Memory B cell (primary cell): ENCODE data around the gene AKR1C8.
"Not testable (repeated sequence)": the region's sequence is repeated elsewhere in the genome, so short reads cannot be mapped to it uniquely, and the experiment has no call there.

Source experiments
- ATAC-seq: fragments of 150-1000 bp; cut with Tn5 transposase; 2 replicates; pipeline ENCODE4 v1.10.0; 2021; ENCODE audit warnings: low read depth, mild to moderate bottlenecking, moderate library complexity
- DNase-seq, 2 donors: peaks; one replicate each; pipeline ENCODE4 v3.0.0; 2022; ENCODE audit warnings: low spot score in 2 of 2
- H3K27ac Mint-ChIP-seq: one replicate; pipeline ENCODE4 v1.8.0; 2022; ENCODE audit warnings: mild to moderate bottlenecking, moderate library complexity, mixed read lengths
- H3K27me3 Mint-ChIP-seq: one replicate; pipeline ENCODE4 v1.8.0; 2022; ENCODE audit warnings: mixed read lengths
- H3K36me3 Mint-ChIP-seq: one replicate; pipeline ENCODE4 v1.8.0; 2022; ENCODE audit warnings: mild to moderate bottlenecking, mixed read lengths
- H3K4me1 Mint-ChIP-seq: one replicate; pipeline ENCODE4 v1.8.0; 2022; ENCODE audit warnings: mixed read lengths
- H3K4me3 Mint-ChIP-seq: one replicate; pipeline ENCODE4 v1.8.0; 2022; ENCODE audit warnings: mild to moderate bottlenecking, moderate library complexity, mixed read lengths
- H3K9me3 Mint-ChIP-seq: one replicate; pipeline ENCODE4 v1.8.0; 2022; ENCODE audit warnings: mixed read lengths

The AKR1C8 gene

DNA sequence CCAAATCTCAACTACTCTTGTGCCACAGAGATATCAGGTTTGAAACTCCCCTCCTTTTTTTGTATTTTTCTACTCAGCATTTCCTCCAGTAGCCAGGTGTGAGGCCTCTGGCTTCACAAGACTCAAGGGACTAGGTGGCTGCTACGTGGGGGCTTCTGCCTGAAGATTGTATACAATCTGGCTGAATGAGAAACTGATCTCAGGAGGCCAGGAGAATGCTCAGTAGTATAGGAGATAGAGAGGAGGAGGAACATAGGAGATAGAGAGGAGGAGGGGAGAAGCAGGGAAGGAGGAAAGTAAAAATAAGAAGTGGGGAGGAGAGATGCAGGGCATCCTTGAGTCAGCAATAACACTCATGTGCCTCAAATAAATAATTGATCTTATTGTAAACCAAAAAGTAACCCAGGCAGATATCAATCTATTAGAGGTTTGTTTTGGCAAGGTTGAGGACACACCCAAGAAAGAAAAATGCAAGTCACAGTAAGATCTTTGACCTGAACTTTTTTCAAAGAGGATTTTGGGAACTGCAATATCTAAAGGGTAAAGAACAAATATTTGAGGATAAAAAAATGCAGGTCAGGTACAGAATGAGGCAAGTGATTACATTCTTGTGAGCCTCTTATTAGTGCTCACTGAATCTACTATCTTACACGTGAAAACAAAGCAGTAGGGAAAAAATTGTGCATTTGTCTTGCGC is 36.8 kb downstream of the AKR1C8 start:
- Mint-ChIP-seq H3K27me3 (no peaks in the 10 kb centered on the region), H3K36me3 (no peaks in the 10 kb centered on the region), H3K4me1 (no peaks in the 10 kb centered on the region), H3K9me3 (peaks cover 5% of the 10 kb centered on the region), H3K4me3 (no peak overlapping the region), H3K27ac (no peak overlapping the region)
- ATAC-seq = no peak
- DNase-seq = no peak

DNA sequence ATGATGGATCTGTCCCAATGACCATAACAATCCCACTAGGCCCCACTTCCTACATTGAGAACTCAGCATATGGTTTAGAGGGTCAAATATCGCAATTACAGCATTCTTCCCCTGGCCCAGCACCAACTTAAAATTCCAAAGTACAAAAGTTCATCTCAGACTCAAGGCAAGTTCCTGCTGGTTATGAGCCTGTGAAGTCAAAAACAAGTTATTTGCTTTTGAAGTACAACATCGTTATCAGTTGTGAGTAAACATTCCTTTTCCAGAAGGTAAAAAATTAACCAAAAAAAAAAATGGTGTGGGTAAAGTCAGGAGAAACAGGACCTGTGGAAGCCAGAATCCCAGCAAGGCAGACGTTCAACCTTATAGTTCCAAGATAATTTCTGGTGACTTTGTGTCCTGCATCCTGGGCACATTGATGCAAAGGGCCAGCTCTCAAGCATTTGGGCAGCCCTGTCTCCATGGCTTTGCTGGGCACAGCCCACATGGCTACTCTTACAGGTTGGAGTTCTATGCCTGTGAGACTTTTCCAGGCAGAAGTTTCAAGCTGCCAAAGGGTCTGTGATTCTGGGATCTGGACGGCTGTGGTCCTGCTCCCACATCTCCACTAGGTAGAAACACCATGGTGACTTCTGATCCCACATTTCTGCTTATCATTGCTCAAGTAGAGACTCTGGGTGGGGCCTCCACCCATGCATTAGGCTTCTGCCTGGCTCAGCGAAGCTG is 37.5 kb downstream of the AKR1C8 start:
- no peaks in the 10 kb centered on the region for H3K36me3 Mint-ChIP-seq
- ATAC-seq = no peak
- H3K4me3 Mint-ChIP-seq = no peak overlapping the region
- no peaks in the 10 kb centered on the region for H3K4me1 Mint-ChIP-seq
- peaks cover 6% of the 10 kb centered on the region for H3K9me3 Mint-ChIP-seq
- no peak overlapping the region for H3K27ac Mint-ChIP-seq
- H3K27me3 Mint-ChIP-seq = no peaks in the 10 kb centered on the region
- no peak for DNase-seq

DNA sequence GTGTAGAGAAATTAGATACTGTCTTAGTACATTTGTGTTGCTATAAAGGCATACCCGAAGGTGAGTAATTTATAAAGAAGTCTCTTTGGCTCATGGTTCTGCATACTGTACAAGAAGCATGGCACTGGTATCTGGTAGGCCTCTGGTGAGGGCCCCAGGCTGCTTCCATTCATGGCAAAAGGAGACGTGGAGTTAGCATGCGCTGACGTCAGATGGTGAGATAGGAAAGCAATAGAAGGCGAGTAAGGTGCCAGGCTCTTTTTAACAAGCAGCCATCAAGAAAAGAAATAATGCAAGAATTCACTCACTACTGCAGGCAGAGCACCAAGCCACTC is 38.1 kb downstream of the AKR1C8 start:
- Mint-ChIP-seq H3K4me3 (no peak overlapping the region), H3K9me3 (peaks cover 6% of the 10 kb centered on the region), H3K27me3 (no peaks in the 10 kb centered on the region), H3K27ac (no peak overlapping the region), H3K4me1 (no peaks in the 10 kb centered on the region), H3K36me3 (no peaks in the 10 kb centered on the region)
- DNase-seq (no peak), ATAC-seq (no peak)

- Mint-ChIP-seq H3K27me3 (no peaks in the 10 kb centered on the region), H3K4me3 (no peak overlapping the region), H3K36me3 (no peaks in the 10 kb centered on the region), H3K27ac (no peak overlapping the region), H3K4me1 (no peaks in the 10 kb centered on the region), H3K9me3 (peaks cover 6% of the 10 kb centered on the region)
- ATAC-seq = no peak
- DNase-seq = no peak
Observed at GRCh38 chr10:5143137-5143536, 41.8 kb downstream of the AKR1C8 start.

- ATAC-seq = no peak
- no peaks in the 10 kb centered on the region for H3K36me3 Mint-ChIP-seq
- no peak overlapping the region for H3K27ac Mint-ChIP-seq
- no peak overlapping the region for H3K4me3 Mint-ChIP-seq
- DNase-seq = no peak
- H3K9me3 Mint-ChIP-seq = peaks cover 8% of the 10 kb centered on the region
- H3K27me3 Mint-ChIP-seq = no peaks in the 10 kb centered on the region
- no peaks in the 10 kb centered on the region for H3K4me1 Mint-ChIP-seq
Observed at GRCh38 chr10:5142199-5142598, 42.8 kb downstream of the AKR1C8 start.

- H3K36me3 Mint-ChIP-seq, H3K27ac Mint-ChIP-seq, H3K4me3 Mint-ChIP-seq, DNase-seq, H3K27me3 Mint-ChIP-seq, H3K4me1 Mint-ChIP-seq, H3K9me3 Mint-ChIP-seq, ATAC-seq: not testable (repeated sequence)
Observed at GRCh38 chr10:5137699-5138098, 47.3 kb downstream of the AKR1C8 start.

DNA sequence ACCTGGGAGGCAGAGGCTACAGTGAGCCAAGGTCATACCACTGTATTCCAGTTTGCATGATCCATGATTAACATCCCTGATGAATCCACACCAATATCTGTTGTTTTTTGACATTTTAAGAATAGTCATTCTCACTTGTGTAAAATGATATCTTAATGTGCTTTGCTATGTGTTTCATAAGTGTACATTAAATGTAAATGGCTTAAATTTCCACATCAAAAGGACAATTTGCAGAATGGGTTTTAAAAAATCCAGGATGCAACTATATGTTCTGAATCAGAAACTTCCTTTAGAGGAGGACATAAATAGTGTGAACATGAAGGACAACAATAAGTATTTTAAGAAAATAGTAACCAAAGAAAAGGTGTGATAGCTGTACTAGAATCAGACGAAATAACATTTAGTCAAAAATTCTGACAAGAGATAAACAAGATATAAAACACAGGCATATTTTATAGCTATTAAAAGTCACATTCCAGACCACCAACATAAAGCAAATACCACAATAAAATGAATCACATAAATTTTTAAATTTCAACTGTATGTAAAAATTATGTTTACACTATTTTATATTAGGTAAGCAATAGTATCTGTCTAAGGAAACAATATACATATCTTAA is 48.4 kb downstream of the AKR1C8 start:
- no peak for ATAC-seq
- DNase-seq = no peak
- Mint-ChIP-seq H3K4me1 (no peaks in the 10 kb centered on the region), H3K4me3 (no peak overlapping the region), H3K27me3 (no peaks in the 10 kb centered on the region), H3K9me3 (peaks cover 5% of the 10 kb centered on the region), H3K36me3 (no peaks in the 10 kb centered on the region), H3K27ac (no peak overlapping the region)

DNA sequence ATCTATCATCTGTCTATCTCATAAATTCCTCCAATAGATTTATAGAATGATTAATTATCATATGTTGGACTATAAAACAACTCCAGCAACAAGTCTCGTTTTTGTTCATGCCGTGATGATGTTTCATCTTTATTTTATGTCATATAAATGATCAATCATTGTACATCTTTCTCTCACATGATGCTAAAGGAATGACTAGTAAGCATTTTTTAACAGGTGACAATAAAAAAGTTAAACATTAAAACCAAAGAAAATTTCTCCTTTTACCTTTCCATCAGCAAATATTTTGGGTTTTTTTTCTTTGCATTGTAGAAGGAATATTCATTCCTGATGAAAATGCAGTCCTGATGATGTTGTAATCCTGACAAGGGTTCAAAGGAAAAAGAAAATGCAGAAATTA is 49.4 kb downstream of the AKR1C8 start:
- ATAC-seq (no peak), DNase-seq (no peak)
- Mint-ChIP-seq H3K4me3 (no peak overlapping the region), H3K27me3 (no peaks in the 10 kb centered on the region), H3K4me1 (no peaks in the 10 kb centered on the region), H3K27ac (no peak overlapping the region), H3K36me3 (no peaks in the 10 kb centered on the region), H3K9me3 (peaks cover 5% of the 10 kb centered on the region)

GRCh38 chr10:5125315-5126044 is 59.5 kb downstream of the AKR1C8 start:
- Mint-ChIP-seq H3K27ac (no peak overlapping the region), H3K4me3 (no peak overlapping the region), H3K4me1 (no peaks in the 10 kb centered on the region), H3K36me3 (no peaks in the 10 kb centered on the region), H3K9me3 (peaks cover 10% of the 10 kb centered on the region), H3K27me3 (peaks cover 3% of the 10 kb centered on the region)
- ATAC-seq = no peak
- DNase-seq = no peak

DNA sequence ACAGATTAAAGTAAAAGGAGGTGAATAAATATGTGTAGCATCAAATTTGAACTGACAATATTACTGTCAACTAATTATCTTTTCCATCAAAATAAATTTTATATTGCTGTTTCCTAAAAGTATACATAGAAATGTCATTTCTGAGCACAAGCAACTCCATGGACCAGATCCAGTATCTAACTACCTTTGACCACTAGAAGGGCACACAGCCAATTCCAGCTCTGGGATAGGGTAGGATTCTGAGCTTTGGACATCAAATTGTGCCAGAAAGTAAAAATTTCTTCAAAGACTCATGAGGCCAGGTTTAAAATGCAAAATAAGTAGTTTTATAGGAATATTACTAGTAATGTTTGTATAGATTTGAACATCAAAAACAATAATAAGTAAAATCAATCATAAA is 61.1 kb downstream of the AKR1C8 start:
- Mint-ChIP-seq H3K27ac (no peak overlapping the region), H3K27me3 (peaks cover 3% of the 10 kb centered on the region), H3K4me3 (no peak overlapping the region), H3K36me3 (no peaks in the 10 kb centered on the region), H3K4me1 (no peaks in the 10 kb centered on the region), H3K9me3 (peaks cover 8% of the 10 kb centered on the region)
- DNase-seq (no peak), ATAC-seq (no peak)

GRCh38 chr10:5119997-5120396 is 65.0 kb downstream of the AKR1C8 start:
- H3K4me1 Mint-ChIP-seq, H3K36me3 Mint-ChIP-seq, H3K27me3 Mint-ChIP-seq, ATAC-seq, H3K9me3 Mint-ChIP-seq, H3K27ac Mint-ChIP-seq, DNase-seq, H3K4me3 Mint-ChIP-seq: not testable (repeated sequence)

GRCh38 chr10:5117026-5117425 is 67.9 kb downstream of the AKR1C8 start:
- ATAC-seq = no peak
- Mint-ChIP-seq H3K4me3 (no peak overlapping the region), H3K4me1 (no peaks in the 10 kb centered on the region), H3K9me3 (no peaks in the 10 kb centered on the region), H3K27ac (no peak overlapping the region), H3K36me3 (no peaks in the 10 kb centered on the region), H3K27me3 (no peaks in the 10 kb centered on the region)
- DNase-seq = no peak

DNA sequence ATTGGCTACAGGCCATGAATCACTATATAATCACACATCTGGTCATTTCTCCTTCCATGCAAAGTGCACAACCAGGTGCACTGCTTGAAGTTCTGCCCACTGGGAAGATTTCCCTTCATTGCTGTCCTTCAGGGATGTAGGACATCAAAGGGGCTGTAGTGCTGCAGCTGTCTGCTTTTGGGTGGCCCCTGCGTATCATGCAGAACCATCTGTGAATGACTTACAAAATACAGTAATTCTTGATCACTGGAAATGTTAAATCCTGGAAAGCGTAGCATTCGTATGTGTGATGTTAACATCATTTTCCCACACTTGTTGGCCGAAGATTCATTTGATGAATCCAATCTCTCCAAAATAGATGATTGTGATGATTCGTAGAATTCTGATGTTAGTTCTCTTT is 68.3 kb downstream of the AKR1C8 start:
- no peaks in the 10 kb centered on the region for H3K4me1 Mint-ChIP-seq
- H3K27ac Mint-ChIP-seq = no peak overlapping the region
- H3K36me3 Mint-ChIP-seq = no peaks in the 10 kb centered on the region
- DNase-seq = no peak
- H3K27me3 Mint-ChIP-seq = no peaks in the 10 kb centered on the region
- H3K9me3 Mint-ChIP-seq = no peaks in the 10 kb centered on the region
- no peak for ATAC-seq
- H3K4me3 Mint-ChIP-seq = no peak overlapping the region

GRCh38 chr10:5109861-5110260 is 75.1 kb downstream of the AKR1C8 start:
- H3K4me3 Mint-ChIP-seq, H3K27me3 Mint-ChIP-seq, ATAC-seq, H3K27ac Mint-ChIP-seq, DNase-seq, H3K36me3 Mint-ChIP-seq, H3K4me1 Mint-ChIP-seq, H3K9me3 Mint-ChIP-seq: not testable (repeated sequence)
